Midbrain (tissue), 1 donor: ENCODE measurements around the gene CHRNE.
"Not testable (repeated sequence)": the region's sequence is repeated elsewhere in the genome, so short reads cannot be mapped to it uniquely, and the experiment has no call there.

ENCODE experiments used
- DNase-seq: peaks from one replicate; lab custom pipeline; 2025; lab: John Stamatoyannopoulos, UW

The CHRNE gene

DNA sequence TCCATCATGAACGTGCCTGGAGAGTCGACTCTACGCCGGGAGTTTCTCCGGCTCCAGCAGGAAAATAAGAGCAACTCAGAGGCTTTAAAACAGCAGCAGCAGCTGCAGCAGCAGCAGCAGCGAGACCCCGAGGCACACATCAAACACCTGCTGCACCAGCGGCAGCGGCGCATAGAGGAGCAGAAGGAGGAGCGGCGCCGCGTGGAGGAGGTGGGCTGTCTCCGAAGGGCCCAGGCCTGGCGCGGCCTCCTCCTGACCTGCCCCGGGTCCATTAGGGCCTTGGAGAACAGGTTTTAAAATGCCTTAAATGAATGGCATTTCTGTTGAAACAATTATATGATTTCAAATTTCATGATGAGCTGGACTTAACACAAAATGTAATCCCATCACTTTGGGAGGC lies 15.3 kb downstream of the CHRNE start:
- no peak for DNase-seq

DNA sequence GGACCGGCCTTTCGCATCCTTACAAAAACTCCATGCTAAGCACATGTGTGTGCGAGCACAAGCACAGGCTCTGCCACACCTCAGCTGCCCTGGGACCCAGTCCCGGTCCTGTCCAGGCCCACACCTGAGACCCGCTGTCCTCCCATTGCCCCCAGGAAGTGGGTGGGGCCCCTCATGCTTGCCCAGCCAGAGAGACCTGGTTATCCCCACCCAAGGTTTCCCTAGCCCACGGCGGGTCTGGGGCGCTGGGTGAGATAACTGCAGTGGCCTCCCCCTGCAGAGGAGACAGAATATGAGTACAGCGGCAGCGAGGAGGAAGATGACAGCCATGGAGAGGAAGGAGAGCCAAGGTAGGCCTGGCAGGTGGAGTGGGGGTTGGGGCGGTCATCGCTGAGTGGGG lies 16.1 kb downstream of the CHRNE start:
- no peak for DNase-seq

- no peak for DNase-seq
Measured at GRCh38 chr17:4884489-4884888, 18.4 kb downstream of the CHRNE start.

DNA sequence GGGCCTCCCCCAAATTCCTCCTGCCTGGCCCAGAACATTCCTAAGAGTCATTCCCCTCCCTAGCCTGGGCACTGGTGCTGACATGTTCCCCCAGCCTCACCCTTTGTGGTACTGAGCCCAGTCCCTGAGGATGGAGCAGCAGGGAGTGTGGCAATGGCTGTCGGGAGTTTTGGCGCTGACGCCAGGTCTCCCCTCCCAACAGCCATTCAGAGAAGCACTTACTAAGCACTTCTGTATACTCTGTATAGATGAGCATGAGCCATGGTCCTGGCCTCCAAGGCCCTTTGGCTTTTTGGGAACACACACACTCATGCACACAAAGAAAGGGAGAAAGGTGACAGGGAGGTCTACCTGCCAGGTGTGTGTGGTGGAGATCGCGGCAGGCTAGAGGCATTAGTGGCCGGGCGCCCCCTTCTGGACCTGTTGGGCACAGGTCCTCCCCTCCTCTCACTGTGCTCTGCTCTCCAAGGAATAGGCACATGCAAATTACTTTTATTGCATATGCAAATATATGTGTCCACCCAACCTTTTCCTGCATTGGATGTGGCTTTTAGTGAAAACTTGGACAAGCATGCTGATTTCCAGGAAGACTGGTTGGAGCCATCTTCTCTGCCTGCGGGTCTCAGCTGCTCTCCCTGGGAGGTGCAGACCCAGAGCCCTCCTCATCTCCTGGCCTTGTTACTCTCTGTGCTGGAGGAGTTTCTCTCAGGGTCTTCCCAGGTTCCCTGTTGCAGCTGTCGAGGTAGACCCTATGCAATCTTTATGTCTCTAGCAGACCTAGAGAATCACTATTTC lies 20.9 kb downstream of the CHRNE start:
- DNase-seq, result peak; percentile 58

DNA sequence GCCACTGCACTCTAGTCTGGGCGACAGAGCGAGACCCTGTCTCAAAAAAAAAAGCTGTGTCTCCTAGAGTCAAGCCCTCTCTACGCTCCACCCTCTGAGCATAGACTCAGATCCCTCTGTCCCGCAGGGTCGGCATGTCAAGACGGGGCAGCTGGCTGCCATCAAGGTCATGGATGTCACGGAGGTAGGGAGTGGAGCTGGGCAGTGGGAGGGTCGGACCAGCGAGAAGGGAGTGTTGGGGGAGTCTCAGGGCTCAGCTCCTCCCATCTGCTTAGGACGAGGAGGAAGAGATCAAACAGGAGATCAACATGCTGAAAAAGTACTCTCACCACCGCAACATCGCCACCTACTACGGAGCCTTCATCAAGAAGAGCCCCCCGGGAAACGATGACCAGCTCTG lies 22.0 kb downstream of the CHRNE start:
- no peak for DNase-seq

- no peak for DNase-seq
Measured at GRCh38 chr17:4879601-4880000, 23.3 kb downstream of the CHRNE start.

DNA sequence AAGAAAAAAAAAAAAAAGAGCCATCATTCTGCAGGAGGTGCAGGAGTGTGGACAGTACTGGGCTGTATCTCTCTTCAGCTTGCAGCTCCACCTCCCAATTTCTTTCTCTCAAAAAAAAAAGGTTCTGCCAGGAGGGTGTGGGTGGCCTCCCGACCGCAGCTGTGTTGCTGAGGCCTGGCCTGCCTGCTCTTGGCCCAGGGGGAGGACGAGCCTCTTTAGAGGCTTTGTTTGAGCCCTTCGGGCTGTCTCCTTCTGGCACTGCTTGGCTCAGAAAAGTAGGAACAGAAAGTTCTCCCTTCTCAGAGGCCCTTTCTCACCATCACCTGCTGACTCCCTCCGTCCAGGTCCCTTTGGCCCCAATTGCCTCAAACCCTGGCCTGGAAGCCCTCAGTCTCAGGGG lies 25.8 kb downstream of the CHRNE start:
- peak; percentile 70 for DNase-seq

GRCh38 chr17:4872786-4873185 lies 30.1 kb downstream of the CHRNE start:
- DNase-seq, result peak; percentile 52

DNA sequence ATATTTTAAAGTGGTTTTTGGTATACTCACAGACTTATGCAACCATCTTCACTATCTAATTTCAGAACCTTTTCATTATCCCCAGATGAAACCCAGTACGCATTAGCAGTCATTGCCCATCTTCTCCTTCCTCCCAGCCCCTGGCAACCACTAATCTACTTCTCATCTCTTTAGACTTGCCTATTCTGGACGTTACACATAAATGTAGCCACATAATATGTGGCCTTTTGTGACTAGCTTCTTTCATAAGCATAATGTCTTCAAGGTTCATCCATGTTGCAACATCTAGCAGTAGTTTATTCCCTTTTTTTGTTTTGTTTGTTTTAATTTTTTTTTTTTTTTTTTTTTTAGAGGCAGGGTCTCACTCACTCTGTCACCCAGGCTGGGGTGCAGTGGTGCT lies 32.0 kb downstream of the CHRNE start:
- no peak for DNase-seq

DNA sequence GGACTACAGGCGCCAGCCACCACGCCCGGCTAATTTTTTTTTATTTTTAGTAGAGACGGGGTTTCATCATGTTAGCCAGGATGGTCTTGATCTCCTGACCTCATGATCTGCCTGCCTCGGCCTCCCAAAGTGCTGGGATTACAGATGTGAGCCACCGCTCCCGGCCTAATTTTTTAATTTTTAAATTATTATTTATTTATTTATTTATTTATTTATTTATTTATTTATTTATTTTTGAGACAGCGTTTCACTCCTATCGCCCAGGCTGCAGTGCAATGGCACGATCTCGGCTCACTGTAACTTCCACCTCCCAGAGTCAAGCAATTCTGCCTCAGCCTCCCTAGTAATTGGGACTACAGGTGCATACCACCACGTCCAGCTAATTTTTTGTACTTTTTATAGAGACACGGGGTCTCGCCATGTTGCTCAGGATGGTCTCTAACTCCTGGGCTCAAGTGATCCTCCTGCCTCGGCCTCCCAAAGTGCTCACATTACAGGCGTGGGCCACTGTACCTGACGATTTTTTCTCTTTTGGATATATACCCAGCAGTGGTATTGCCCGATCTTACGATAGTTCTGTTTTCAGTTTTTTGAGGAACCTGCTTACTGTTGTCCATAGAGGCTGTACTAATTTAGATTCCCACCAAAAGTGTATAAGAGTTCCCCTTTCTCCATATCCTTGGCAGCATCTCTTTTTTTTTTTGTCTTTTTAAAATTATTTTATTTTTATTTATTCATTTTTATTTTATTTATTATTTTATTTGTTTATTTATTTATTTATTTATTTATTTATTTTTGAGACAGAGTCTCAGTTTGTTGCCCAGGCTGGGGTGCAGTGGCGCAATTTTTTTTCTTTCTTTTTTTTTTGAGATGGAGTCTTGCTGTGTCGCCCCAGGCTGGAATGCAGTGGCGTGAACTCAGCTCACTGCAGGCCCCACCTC lies 33.6 kb downstream of the CHRNE start:
- DNase-seq, result not testable (repeated sequence)

- not testable (repeated sequence) for DNase-seq
Measured at GRCh38 chr17:4867535-4867934, 35.4 kb downstream of the CHRNE start.

DNA sequence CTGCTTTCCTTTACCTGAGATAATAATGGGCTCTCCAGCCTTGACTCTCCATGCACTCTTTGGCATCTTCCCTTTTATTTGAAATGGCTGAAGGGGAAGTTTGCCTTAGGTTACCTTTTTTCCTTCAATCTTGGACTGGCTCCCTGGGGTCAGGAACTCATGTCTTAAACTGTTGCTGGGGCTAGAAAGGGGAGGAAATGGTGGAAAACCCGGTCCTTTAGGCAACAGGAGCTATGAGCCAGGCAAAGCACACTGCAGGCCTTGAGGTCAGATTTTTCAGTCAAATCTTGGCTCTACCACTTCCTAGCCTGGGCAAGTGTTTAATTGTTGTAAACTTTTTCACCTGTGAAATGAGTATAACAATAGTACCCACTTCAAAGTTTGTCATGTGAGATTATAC lies 39.6 kb downstream of the CHRNE start:
- DNase-seq, result no peak

- no peak for DNase-seq
Measured at GRCh38 chr17:4862720-4863119, 40.2 kb downstream of the CHRNE start.

GRCh38 chr17:4861052-4861451 lies 41.8 kb downstream of the CHRNE start:
- DNase-seq, result no peak

- no peak for DNase-seq
Measured at GRCh38 chr17:4860651-4861050, 42.2 kb downstream of the CHRNE start.

DNA sequence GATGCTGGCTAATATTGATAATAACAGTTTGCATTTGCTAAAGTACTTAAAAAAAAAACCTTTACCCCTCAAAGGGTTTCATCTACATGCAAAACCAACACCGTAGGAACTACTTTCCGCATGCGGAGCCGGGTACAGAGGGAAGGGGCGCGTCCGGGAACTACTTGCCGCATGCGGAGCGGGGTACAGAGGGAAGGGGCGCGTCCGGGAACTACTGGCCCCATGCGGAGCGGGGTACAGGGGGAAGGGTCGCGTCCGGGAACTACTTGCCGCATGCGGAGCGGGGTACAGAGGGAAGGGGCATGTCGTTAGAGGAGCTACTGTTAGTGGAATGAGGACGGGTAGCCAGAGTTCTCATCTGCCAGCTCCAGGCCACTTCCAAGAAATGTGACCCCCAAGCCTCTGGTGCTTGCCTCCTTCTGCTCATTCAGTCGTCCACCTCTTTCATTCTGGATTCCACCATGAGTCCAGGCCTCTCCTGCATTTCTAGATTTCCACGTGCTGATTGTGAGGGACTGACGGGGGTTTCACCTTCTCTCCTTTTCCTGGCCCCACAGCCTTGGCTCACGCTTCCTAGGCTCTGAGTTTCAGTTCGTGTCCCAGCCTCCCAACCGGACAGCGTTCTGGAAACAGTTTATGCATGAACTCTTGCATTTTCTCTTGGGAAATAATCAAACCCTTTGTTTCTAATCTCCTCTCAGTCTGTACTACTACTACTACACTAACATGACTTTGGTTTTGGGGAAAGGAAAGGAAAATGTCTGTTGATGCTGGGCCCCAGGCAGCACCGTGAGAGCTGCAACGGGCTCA lies 42.9 kb downstream of the CHRNE start:
- DNase-seq, result peak; percentile 31

DNA sequence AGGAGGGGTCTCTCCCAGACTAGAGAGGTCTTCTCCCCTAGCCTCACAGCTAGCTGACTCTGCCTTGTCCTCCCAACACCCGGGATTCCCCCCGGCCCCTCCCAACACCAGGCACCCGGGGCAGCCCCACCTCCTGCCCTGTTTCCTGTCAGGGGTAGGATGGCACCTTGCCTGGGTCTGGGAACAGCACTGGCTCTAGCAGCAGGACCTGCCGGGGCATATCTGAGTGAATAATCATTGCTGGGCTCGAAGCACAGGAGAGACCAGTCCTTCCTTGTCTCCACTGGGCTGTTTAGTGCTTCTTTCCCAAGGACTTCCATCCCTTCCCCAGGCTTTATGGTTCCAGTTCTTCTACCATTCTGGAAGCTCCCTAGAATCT lies 44.0 kb downstream of the CHRNE start:
- DNase-seq, result no peak

- peak; percentile 91 for DNase-seq
Measured at GRCh38 chr17:4858068-4858881, 44.6 kb downstream of the CHRNE start.

- not testable (repeated sequence) for DNase-seq
Measured at GRCh38 chr17:4857347-4857746, 45.6 kb downstream of the CHRNE start.

GRCh38 chr17:4856937-4857314 lies 46.0 kb downstream of the CHRNE start:
- DNase-seq, result peak; percentile 56

DNA sequence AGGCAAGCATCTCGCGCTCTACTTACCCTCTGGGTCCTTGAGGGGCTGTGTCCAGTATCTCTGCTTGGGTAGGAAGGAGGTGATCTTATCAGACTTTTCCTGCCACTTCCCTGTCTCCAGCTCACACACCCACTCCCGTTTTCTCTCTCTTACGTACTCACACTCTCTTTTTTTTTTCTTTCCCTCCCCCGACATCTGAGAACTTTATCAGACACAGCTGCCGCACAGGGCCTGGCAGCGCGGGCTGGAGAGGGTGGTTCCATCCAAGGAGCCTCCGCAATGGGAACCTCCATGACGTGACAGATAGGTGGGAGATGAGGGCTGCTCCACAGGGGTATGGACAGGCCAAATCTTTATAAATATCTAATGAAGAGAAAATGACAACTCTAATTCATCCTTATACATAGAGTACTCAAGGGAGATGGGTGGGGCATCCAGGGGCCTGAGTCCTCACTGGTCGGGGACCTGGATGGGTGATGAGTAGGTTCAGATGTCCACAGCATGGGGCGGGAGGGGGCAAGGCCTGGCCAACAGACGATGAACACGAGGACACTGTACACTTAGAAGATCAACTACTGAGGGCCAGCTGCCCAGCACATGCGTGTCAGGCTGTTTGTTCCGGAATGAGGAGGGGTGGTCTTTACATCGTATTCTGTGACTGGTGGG lies 46.5 kb downstream of the CHRNE start:
- DNase-seq, result no peak
